Measurements from ENCODE around the gene ZNF610. TPM values are rescaled to one million over a fixed set of nuclear protein-coding genes. Genes with fewer than 3 reads are reported as not detected.

Gene ZNF610
- 3.7 and 9.1 TPM in 2 replicates for total RNA-seq

DNA sequence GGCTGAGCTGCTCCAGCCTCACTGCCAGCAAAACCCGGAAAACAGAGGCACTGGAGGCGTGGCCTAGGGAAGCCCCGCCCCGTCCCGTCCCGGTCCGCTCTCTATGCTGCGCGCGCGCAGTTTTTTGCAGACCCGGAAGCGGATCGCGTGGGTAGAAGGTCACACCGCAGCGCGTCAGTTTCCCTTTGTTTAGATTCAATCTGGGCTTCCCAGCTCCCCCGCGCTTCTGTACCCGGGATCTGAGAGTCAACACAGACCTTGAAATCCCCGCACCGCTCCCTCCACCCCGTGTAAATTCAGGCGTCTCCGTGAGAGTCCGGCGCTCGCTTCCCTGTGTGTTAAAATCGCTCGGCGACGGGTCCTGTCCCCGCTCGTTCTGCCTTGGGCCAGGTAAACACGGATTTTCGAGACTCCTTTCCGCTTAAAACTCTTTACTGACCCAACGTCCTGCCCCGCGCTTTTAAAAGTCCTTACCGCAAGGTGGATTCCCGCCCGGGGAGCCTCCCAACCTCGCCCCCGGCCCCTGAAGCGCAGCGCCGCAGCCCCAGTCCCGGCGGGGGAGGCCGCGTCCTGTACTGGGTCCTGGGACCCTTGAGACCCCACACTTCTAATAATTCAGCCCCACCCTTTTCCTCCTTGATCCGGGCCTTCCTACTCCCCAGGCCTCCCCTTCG, at the start of gene ZNF610:
Gene ZNF610 (plus strand): TSS at position 127 of the 674 bp plus-strand sequence. CDS start 12,930 bp downstream, outside the sequence.

GRCh38 chr19:52296773-52297600, 39.1 kb upstream of the ZNF610 start, which contains the start of gene ZNF480:
TSS of gene ZNF480 (plus strand) at chr19:52297169. CDS start at chr19:52300413, 3,244 bp downstream.

GRCh38 chr19:52369559-52370340, 33.7 kb downstream of the ZNF610 start, which contains the start of gene ZNF880:
TSS of gene ZNF880 (plus strand) at chr19:52369923. CDS start at chr19:52369966, 43 bp downstream.

DNA sequence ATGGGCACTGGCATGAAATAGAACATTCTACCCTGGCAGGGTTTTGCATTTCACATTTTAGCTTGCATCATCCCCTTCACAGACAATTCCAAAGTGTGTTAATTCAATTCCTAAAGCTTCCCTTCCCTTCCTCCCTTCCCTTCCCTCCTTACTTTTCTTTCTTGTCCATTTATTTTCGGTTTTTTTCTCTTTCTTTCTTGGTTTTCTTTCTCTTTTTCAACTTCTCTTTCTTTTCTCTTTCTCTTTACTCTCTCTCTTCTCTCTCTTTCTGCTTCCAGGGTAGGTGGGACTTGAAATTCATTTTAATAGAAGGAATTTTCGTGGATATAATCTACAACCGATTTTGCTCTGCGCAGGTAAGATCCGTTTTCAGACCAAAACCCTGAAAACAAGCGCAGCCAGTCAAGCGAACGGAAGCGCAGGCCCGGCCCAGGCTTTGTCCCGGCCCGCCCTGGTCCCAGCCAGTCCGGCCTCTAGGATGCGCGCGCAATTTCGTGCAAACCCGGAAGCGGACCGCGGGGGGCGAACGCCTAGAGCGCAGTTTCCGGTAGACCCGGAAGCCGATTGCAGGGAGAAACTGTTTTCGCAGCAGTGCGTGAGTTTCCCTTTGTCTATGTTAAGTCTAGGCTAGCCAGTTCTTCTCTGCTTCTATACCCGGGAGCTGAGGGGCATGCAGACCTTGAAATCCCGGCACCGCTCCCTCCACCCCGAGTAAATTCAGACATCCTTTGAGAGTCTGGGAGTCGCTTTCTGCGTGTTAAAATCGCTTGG, 61.5 kb downstream of the ZNF610 start, which contains the start of gene ZNF528:
Gene ZNF528 (plus strand): TSS at position 540 of the 771 bp plus-strand sequence. CDS start 4,165 bp downstream, outside the sequence.

Small RNA genes within 50 kb of the gene (small RNA-seq; reads per million reads assigned to genes)
- not detected for gene AC010332.1

Other genes starting within 250 kb of the ZNF610 start
- 26.9 and 39.0 TPM in 2 replicates for gene ZNF841, start 240.5 kb upstream of the ZNF610 start, total RNA-seq
- 9.1 and 12.5 TPM in 2 replicates for gene ZNF616, start 196.3 kb upstream of the ZNF610 start, total RNA-seq
- 13.6 and 13.9 TPM in 2 replicates for gene ZNF836, start 164.6 kb upstream of the ZNF610 start, total RNA-seq
- 155 TPM in 2 replicates for gene PPP2R1A, start 146.2 kb upstream of the ZNF610 start, total RNA-seq
- 16.1 and 16.7 TPM in 2 replicates for gene ZNF766, start 66.7 kb upstream of the ZNF610 start, total RNA-seq
- gene ZNF480, start 39.1 kb upstream of the ZNF610 start, total RNA-seq = 12.4 and 13.8 TPM in 2 replicates
- gene ZNF880, start 33.7 kb downstream of the ZNF610 start, total RNA-seq = 24.4 and 32.1 TPM in 2 replicates
- gene ZNF528, start 61.6 kb downstream of the ZNF610 start, total RNA-seq = 34.5 and 53.9 TPM in 2 replicates
- gene ZNF534, start 92.9 kb downstream of the ZNF610 start, total RNA-seq = 0.11 and 0.13 TPM in 2 replicates
- 4.6 and 9.8 TPM in 2 replicates for gene ZNF578, start 117.3 kb downstream of the ZNF610 start, total RNA-seq
- gene ZNF808, start 191.4 kb downstream of the ZNF610 start, total RNA-seq = 19.6 and 28.8 TPM in 2 replicates
- 13.3 and 19.7 TPM in 2 replicates for gene ZNF701, start 234.0 kb downstream of the ZNF610 start, total RNA-seq

Data from articular chondrocyte of knee joint (primary cell).